SK-N-DZ (cell line): ENCODE data around the gene SLC23A1. TPM values are rescaled to one million over a fixed set of nuclear protein-coding genes. Genes with fewer than 3 reads are reported as not detected.
"Not testable (repeated sequence)": the region's sequence is repeated elsewhere in the genome, so short reads cannot be mapped to it uniquely, and the experiment has no call there.

Experiments
- DNase-seq: peaks from one replicate; pipeline ENCODE4 v3.0.0-alpha.2; 2015; ENCODE audit warnings: low spot score
- polyA plus RNA-seq, 2 experiments: library from polyadenylated mRNA; depleted of rRNA; stranded (reverse); fragments of >200 nt; gene quantifications; 2 replicates each; pipeline ENCODE4 v1.2.3, GENCODE V29; 2014

Gene SLC23A1
- 0.05 TPM in 1 of 2 replicates, not detected in the other for polyA plus RNA-seq (2014; cell fraction: cytosol; rRNA removed)
- not detected in 2 replicates for polyA plus RNA-seq (2014; cell fraction: nucleus; rRNA removed)

GRCh38 chr5:139383275-139383992 lies at the start of gene SLC23A1:
Gene SLC23A1 (minus strand): TSS chr5:139383297. CDS start chr5:139383253, 44 bp downstream.
- no peak for DNase-seq

- no peak for DNase-seq
Measured at GRCh38 chr5:139431706-139432105, 48.6 kb upstream of the SLC23A1 start.

DNA sequence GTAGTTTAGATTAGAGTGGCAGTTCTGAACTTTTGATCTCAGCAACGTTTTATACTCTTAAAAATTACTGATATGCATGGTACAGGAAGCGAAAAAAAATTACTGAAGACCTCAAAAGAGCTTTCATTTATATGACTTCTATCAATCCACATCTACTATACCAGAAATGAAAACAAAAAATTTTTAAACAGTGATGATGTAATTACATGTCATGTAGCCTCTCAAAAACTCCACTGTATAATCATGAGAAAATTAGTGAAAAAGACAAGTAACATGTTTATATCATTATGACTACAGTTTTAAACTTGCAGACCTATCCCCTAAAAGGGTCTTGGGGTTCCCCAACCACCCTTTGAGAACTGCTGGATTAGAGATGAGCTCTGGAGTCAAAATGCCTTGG lies 46.9 kb upstream of the SLC23A1 start:
- no peak for DNase-seq

DNA sequence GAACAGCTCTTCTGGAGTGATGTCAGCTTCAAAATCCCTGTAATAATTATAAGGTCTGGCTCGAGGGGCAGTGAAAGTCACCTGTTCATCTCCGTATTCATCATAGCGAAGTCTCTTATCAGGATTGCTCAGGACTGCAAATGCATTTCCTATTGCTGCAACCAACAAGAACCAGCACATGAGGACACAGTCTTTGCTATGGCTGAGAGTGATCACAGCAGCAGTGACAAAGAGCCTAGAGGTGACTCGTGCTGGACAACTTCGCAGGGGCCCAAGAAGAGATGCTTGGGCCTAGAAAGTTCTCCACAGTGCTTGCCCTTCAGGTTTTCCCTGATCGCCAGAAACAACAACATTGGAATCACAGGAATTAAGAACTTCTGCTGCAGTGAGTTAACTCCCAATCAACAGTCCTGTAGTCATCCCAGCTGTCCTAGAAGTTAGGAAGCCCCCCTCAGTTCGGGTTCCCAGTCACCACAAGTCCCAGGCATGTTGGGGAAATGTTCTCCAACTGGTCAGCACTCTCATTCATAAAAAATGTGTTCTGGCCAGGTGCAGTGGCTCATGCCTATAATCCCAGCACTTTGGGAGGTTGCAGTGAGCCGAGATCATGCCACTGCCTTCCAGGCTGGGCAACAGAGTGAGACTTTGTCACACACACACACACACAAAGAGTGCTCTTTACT lies 43.2 kb upstream of the SLC23A1 start:
- DNase-seq = no peak

DNA sequence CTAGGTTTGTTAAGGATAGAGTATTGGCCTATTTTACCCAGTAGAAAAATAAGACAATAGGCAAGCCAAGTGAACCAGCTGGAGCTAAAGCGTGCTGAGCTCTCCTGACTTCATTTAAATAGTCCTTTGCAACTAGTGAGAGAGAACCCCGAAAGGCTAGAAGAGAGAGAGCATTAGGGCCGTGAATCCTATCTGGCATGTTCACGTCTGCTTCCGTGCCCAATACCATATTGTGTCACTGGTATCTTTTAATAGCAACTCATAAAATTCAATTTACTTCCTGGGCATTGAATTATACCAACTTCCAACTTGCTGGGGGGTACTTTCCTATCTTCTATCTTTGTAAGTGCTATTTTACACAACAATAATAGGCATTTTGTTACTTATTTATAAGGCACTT lies 42.4 kb upstream of the SLC23A1 start:
- no peak for DNase-seq

GRCh38 chr5:139422307-139422893 lies 39.3 kb upstream of the SLC23A1 start:
- DNase-seq = peak; percentile 66

DNA sequence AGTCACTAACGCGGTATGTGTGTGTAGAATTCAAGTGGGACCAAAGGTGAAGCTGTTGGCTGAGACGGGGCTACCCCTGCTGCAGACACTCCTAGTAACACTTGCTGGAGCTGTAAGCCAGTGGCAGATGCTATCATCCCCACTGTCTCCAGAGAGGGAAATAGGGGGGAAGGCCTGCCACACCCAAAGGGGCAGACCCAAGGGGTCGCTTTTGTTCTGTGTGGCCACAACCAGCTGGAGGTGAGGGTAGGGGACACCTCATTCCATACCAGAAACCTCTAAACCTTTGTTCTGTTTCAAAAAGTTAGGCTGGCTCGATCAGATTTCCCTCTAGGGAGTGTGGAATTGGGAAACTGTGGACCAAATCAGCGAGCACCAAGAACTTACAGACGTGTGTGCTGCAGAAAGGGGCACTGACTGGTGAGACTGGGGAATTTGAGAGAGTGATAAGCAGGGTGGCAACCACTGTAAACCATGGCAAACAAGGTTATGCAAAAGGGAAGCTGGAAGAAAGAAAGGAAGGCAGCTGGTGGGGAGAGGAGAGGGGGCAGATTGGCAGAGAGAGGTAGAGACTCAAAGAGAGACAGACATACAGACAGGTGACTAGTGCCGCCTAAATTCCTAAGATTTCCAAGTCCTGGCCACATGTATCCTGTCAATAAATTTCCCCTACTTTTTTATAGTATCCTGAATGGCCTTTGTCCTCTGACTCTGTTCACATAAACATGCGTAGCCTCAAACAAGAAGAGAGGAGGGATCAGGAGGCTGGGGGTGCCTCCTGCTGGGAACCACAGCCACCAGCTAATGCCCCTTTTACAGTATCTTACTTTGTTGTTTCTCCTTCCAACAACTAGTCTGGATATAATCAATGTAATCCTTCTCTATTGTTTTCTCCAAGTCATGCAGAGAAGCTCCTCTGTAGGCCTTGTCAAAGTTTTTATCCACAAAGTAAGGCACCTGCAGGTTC lies 36.4 kb upstream of the SLC23A1 start:
- no peak for DNase-seq

GRCh38 chr5:139418793-139419192 lies 35.7 kb upstream of the SLC23A1 start:
- no peak for DNase-seq

- DNase-seq = no peak
Measured at GRCh38 chr5:139417214-139417613, 34.1 kb upstream of the SLC23A1 start.

DNA sequence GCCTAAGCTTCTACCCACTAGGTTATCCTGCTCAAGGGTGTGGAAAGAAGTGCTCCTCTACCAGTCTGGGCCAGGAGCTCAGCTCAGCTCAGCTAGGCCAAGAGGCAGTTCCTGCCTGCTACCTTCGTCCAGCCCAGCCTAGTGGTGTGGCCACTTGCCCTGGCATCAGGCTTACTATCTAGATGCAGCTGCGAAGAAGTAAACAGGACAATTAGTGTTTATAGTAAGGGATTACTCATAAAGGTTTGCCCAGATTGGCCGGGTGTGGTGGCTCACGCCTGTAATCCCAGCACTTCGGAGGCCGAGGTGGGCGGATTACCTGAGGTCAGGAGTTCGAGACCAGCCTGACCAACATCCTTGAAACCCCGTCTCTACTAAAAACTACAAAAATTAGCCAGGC lies 33.6 kb upstream of the SLC23A1 start:
- DNase-seq = no peak

- DNase-seq = no peak
Measured at GRCh38 chr5:139415869-139416268, 32.8 kb upstream of the SLC23A1 start.

DNA sequence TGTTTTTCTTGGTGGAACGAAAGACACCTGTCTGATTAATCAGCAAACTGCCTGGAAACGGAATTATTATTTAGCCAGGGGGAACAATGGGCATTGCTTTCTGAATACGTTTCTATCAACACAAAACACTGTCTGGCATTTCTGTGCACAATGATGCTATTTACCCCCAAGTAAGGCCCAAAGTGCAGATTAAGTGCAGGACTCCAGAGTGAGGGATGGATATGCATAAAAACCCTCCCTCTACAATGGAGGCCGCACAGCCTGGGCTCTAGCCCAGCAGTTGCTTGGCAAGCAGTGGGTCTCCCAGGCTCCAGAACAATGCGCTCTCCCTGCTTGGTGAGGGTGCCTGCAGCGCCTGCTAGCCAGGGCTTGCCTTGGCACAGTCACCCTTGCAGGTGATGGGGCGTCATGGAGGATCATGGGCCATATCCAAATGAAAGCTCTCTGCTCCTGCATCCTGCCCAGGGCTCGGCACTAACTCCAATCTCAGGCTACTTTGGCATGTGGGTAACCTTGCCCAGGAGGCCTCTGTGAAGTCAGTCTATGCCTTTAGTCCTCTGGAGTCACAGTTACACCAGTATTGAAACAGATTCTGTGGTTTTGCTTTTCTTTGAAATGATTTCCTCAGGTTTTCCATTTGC lies 32.2 kb upstream of the SLC23A1 start:
- no peak for DNase-seq

GRCh38 chr5:139414581-139415130 lies 31.6 kb upstream of the SLC23A1 start:
- no peak for DNase-seq

DNA sequence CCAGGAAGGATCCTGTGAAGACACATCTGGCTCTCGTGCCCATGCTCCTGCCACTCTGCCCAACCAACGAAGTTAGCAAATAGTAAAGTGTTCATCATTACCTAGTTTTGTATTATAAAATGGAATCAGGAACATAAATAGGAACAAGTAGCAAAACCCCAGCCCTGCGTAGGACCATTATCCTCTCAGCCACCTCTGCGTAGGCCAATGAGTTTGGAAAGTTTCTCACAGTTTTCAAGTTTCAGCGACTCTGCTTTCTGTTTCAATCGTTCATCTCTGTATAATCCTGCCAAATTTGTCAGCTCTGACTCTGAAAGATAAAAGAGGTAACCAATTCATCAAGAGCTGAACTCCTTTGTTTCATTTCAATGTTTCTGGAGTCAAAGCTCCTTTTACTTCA lies 30.9 kb upstream of the SLC23A1 start:
- DNase-seq = no peak

DNA sequence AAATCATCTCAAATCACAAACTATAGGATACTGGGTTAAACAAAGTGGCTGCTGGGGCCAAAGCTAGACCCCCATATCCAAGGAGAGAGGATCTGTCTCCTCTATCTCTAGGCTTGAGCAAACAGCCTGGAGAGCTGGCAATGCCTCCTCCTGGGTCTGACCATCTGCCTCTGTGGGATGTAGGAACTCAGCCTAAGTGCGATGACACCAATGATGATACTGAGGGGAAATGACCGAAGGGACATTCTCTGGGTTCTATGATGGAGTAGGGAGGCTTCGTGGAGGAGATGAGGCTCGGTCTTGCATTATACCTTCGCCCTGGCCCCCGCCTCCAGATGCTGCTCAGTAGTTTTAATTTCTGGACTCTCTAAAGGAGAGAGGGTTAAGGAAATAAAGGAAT lies 30.1 kb upstream of the SLC23A1 start:
- no peak for DNase-seq

DNA sequence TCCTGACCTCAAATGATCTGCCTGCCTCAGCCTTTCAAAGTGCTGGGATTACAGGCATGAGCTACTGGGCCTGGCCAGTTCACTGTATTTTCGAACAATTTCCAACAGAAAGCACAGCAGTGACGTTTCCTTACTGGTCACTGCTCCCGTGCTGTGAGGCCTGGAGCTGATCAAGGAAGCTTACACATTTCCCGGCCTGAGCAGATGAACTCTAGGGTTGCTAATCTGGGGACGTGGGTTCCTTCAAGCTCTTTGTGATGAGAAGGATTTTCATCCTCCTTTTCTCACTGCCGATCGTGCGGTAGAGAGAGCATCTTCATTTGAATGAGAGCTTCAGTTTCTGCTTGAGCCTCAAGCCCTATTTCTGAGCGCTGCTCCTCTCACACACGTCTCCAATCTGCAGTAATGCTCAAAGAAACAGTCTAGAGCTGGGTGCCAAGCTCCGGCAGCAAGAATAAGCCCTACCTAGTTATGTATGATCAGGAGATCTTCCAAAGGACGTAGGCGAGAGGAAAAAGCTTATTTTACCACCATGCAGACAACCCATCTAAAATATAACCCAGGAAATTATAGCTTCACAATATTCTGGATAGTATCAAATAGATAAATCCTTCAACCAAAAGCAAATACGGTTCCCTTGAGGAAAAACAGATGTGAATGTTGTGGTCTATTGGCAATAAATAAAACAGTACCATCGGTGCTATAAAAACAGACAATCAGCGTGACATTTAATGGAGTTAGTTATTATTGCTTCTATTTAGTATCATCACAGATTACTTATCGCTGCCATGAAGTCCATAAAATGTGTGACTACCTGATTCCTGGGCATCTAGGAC lies 28.1 kb upstream of the SLC23A1 start:
- no peak for DNase-seq

DNA sequence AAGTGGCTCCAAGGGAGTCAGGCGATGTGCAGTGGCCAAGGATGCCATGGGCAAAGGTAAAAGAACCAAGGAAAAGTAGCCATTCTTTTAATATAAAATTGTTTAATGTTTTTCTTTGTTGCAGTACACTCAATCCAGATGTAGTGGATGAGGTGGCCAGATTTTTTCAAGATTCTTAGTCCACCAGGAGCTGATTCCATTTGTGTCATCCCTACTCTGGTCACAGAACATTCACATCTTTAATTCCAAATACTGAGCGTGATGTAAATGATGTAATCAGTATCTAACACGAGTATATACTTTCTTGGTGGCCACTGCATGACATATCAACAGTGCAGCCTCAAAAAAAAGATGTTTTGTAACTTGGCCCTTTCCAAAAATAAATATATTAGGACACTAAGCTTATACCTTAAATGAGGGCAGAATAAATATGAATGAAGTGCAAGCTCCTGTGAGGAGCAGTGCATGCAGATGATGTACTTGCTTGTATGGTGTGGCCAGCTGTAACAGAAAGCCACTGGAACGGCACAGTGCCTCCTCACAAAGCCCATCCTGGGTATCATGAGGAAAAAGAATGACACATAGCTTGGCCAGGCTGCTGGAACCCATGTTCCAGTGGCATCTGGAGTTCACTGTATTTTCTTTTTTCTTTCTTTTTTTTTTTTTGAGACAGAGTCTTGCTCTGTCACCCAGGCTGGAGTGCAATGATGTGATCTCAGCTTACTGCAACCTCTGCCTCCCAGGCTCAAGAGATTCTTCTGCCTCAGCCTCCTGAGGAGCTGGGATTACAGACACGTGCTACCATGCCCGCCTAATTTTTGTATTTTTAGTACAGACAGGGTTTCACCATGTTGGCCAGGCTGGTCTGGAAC lies 27.3 kb upstream of the SLC23A1 start:
- no peak for DNase-seq

DNA sequence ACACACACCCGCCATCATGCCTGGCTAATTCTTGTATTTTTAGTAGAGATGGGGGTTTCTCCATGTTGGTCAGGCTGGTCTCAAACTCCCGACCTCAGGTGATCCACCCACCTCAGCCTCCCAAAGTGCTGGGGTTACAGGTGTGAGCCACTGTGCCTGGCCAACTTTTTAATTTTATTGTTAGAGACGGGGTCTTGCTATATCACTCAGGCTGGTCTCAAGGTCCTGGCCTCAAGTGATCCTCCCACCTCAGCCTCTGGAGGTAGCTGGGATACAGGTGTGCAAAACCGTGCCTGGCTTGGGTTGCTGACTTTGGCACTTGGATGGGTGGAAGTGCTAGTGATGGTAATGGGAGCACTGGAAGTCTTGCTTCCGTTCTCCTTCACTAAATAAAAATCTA lies 26.0 kb upstream of the SLC23A1 start:
- DNase-seq = not testable (repeated sequence)

GRCh38 chr5:139408191-139408590 lies 25.1 kb upstream of the SLC23A1 start:
- DNase-seq = no peak
